ENCODE results near the gene PIGQ.

PIGQ gene

GRCh38 chr16:534135-534534, 35.6 kb upstream of the PIGQ start:
- DNase-seq (ENCODE audit: low read depth) = no peak

- DNase-seq (ENCODE audit: low read depth) = no peak
Measured at GRCh38 chr16:534856-535445, 34.8 kb upstream of the PIGQ start.

- DNase-seq (ENCODE audit: low read depth) = peak; percentile 32
Measured at GRCh38 chr16:535446-536405, 34.0 kb upstream of the PIGQ start.

GRCh38 chr16:536746-537145, 33.0 kb upstream of the PIGQ start:
- no peak for DNase-seq (ENCODE audit: low read depth)

- no peak for DNase-seq (ENCODE audit: low read depth)
Measured at GRCh38 chr16:537415-538335, 32.1 kb upstream of the PIGQ start.

GRCh38 chr16:539901-540530, 29.8 kb upstream of the PIGQ start:
- no peak for DNase-seq (ENCODE audit: low read depth)

GRCh38 chr16:540645-541340, 29.0 kb upstream of the PIGQ start:
- no peak for DNase-seq (ENCODE audit: low read depth)

GRCh38 chr16:543301-544164, 26.2 kb upstream of the PIGQ start:
- DNase-seq (ENCODE audit: low read depth) = no peak

GRCh38 chr16:544517-544916, 25.3 kb upstream of the PIGQ start:
- DNase-seq (ENCODE audit: low read depth) = no peak

- DNase-seq (ENCODE audit: low read depth) = no peak
Measured at GRCh38 chr16:546909-547770, 22.6 kb upstream of the PIGQ start.

GRCh38 chr16:548586-548985, 21.2 kb upstream of the PIGQ start:
- no peak for DNase-seq (ENCODE audit: low read depth)

GRCh38 chr16:549544-550263, 20.1 kb upstream of the PIGQ start:
- no peak for DNase-seq (ENCODE audit: low read depth)

GRCh38 chr16:551210-551609, 18.6 kb upstream of the PIGQ start:
- no peak for DNase-seq (ENCODE audit: low read depth)

- no peak for DNase-seq (ENCODE audit: low read depth)
Measured at GRCh38 chr16:552171-552570, 17.6 kb upstream of the PIGQ start.

GRCh38 chr16:553601-554296, 16.0 kb upstream of the PIGQ start:
- no peak for DNase-seq (ENCODE audit: low read depth)

- DNase-seq (ENCODE audit: low read depth) = no peak
Measured at GRCh38 chr16:554297-554621, 15.5 kb upstream of the PIGQ start.

GRCh38 chr16:554640-555365, 15.0 kb upstream of the PIGQ start:
- peak; percentile 71 for DNase-seq (ENCODE audit: low read depth)

All from GM04504 (cell line).